KOPT-K1 (cell line): ENCODE results near the gene MKX.

ENCODE experiments used
- H3K27ac ChIP-seq: fragments of 200-600 bp; sonication (generic); 2 replicates; pipeline ENCODE4 v1.5.1; 2016; ENCODE audit warnings: antibody characterized with exemption, mild to moderate bottlenecking, low read depth, low read length; ENCODE audit not compliant: poor library complexity, severe bottlenecking
- H3K36me3 ChIP-seq: fragments of 200-600 bp; sonication (generic); 2 replicates; pipeline ENCODE4 v1.5.1; 2017; ENCODE audit warnings: antibody characterized with exemption, mild to moderate bottlenecking, low read length, moderate library complexity; ENCODE audit not compliant: insufficient read depth
- H3K9me3 ChIP-seq: fragments of 200-600 bp; sonication (generic); 2 replicates; pipeline ENCODE4 v1.5.1; 2017; ENCODE audit warnings: antibody characterized with exemption, low read length, mild to moderate bottlenecking; ENCODE audit not compliant: insufficient read depth, poor library complexity, severe bottlenecking

The MKX gene

DNA sequence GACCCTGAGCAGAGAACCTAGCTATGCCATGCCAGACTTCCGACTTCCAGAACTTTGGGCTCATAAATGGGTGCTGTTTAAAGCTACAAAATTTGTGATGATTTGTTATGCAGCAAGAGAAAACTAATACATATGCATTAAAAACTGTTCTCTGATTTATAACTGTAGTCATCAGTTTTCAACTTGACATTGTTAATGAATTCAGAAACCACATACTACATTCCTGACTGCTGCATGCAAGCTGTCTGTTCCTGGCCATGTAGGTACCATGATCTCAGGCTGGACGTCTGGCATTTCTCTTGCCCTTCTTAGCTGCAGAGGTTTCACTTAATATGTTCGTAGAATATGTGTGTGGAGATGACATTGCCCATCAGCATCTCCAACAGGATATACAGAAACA is 28.4 kb downstream of the MKX start:
- no peaks in the 10 kb centered on the region for H3K36me3 ChIP-seq
- H3K27ac ChIP-seq: no peak overlapping the region
- H3K9me3 ChIP-seq: no peaks in the 10 kb centered on the region

DNA sequence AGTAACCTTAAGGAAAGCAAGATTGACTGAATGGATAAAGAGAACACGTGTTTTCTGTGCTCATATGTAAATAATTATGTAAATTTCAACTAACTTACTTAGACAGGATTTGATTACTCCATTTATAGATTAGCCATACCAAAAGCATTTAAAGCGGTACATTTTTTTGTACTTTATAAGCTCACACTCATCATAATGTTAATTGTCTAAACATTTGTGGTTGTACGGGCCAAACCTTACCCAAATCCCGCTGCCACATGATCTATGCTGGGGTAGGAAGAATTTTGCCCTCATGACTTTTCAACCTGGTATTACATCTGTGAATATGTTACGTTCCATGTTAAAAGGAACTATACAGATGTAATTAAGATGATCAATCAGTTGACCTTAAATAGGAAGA is 29.1 kb downstream of the MKX start:
- H3K36me3 ChIP-seq: no peaks in the 10 kb centered on the region
- no peak overlapping the region for H3K27ac ChIP-seq
- no peaks in the 10 kb centered on the region for H3K9me3 ChIP-seq

- Histone ChIP-seq H3K27ac (no peak overlapping the region), H3K36me3 (no peaks in the 10 kb centered on the region), H3K9me3 (no peaks in the 10 kb centered on the region)
Measured at GRCh38 chr10:27715505-27715904, 30.1 kb downstream of the MKX start.

DNA sequence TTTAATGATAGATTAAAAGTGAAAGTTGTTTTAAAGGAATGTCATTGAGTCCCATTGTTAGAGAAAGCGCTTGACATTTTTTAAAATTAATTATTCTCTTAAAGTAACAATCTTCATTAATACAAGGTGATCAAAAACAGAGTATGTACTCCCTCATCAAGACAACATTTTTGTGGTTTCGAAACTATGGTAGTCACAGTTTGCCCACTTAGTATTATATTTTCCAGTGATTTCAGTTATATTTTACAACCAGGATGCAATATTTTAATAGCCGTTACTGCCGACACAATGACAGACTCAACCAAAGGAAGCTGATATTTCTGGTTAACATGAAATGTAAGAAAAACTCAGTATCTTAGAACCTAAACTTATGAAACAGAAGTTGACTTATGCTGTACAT is 31.3 kb downstream of the MKX start:
- Histone ChIP-seq H3K27ac (no peak overlapping the region), H3K36me3 (no peaks in the 10 kb centered on the region)

DNA sequence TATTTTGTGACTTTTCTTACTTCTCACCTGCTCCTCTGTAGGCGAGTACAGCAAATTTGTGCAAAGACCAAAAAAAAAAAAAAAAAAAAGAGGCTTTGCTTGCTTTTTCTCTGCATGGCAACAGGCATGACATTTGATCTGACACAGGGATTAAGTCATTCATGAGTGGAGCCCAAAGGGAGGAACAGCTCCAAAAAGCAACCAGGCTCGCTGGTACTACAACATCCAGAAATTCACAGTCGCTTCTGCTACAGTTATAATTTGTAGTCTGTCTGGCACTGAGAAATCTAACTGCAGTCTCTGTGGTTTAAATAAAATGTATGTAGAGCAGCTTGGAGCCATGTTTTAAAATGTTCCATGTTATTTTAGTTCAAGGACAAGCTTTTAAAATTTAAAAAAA is 31.7 kb downstream of the MKX start:
- Histone ChIP-seq H3K27ac (no peak overlapping the region), H3K9me3 (no peaks in the 10 kb centered on the region), H3K36me3 (no peaks in the 10 kb centered on the region)

More for the DNA sequence above, 31.3 kb downstream of the MKX start:
- no peaks in the 10 kb centered on the region for H3K9me3 ChIP-seq

DNA sequence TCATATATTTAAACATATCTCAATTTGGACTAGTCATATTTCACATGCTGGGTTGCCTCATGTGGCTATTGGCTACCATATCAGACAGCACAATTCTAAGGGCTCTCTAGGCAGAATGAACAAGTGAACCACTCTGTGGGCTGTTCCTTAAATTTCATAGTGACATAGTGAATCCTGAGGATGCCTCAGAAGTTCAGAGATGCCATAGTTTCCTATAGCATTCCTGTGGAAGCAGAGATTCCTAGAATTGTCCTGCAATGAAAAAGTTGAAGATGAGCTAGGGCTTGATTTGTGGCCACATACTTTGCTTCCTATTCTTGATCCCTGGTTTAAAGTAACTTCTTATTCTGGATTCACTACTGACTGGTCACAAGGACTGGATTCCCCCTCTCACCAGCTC is 35.6 kb downstream of the MKX start:
- no peak overlapping the region for H3K27ac ChIP-seq
- no peaks in the 10 kb centered on the region for H3K36me3 ChIP-seq
- H3K9me3 ChIP-seq: no peaks in the 10 kb centered on the region

GRCh38 chr10:27709304-27709703 is 36.3 kb downstream of the MKX start:
- Histone ChIP-seq H3K9me3 (no peaks in the 10 kb centered on the region), H3K36me3 (no peaks in the 10 kb centered on the region), H3K27ac (no peak overlapping the region)

DNA sequence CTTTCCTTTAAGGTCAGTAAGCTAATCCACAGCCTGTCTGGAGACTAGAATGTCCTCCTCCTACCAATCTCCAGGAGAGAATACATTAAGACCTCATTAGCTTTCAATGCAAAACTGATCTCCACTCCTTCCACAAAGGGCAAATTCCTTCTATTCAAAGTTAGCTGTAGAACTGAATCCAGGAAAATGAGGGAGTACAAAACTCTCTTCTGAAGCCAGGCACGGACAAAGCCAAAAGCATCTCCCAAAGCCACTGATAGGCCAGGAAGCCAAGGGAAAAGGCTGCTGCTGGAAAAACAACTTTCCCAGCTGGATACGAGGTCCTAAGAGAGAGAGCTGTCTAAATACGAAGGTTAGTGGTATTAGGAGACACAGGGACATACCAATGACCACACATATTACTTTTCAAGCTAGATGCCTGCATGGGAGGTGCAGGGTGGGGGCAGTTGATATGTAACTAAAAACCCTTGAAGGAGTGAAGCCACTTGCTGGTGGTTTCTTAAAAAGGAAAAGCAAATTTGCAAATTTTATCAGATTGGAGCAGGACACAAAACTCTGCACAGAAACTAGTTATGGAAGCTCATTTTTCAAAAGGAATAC is 43.6 kb downstream of the MKX start:
- Histone ChIP-seq H3K36me3 (no peaks in the 10 kb centered on the region), H3K27ac (no peak overlapping the region), H3K9me3 (no peaks in the 10 kb centered on the region)

DNA sequence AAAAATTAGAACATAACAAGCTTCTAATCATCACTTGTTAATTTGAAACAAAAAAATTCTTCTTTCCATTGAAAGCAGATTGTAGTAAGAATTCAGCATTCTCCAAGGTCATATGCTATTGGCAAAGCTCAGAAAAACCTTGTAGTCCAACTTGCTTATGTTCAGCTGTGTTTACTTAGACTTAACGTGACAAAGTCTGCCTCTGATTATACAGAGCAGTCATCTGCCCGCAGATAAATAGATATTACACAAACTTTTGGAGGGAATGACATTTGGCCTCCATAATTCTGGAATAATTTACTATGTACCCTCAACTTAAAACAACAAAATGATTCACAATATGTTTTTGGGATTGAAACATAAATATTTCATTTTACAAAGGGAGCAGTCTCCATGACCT is 45.8 kb downstream of the MKX start:
- no peaks in the 10 kb centered on the region for H3K36me3 ChIP-seq
- H3K9me3 ChIP-seq: no peaks in the 10 kb centered on the region
- H3K27ac ChIP-seq: no peak overlapping the region

DNA sequence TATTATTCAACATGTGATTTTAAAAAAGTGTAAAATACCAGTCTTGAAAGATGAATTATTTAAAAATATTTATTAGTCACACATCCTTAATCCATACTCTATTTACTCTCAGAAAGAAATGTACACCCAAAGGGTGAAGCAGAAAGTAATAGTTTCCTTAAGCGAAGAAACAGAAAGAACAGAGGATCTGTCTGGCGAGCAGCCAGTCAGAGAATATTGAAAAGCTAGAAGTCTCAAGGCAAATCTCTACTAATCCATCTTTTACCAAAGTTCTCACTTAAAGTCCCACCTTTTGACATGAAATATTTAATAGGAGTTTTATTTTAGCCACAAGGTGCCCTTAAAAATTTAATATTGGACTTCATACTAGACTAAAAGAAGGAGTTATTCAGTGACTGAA is 46.7 kb downstream of the MKX start:
- H3K27ac ChIP-seq: no peak overlapping the region
- H3K9me3 ChIP-seq: no peaks in the 10 kb centered on the region
- no peaks in the 10 kb centered on the region for H3K36me3 ChIP-seq

DNA sequence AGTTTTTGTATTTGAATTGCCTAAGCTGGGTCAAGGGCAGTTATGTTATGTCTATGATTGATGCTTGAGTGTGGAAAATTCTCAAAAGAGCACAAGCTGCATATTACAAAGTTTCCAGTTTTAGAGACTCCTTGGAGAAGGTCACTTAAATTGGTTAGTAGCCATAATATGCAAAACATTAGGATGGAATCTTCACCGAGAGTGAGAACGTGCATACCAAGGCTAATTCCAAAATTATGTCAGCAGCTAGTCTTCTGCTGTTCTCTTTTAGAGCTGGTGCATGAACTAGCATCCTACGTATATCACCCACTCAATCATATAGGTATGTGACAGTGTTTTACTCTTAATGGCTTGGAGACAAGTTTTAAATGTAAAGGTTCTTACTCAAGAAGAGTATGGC is 49.2 kb downstream of the MKX start:
- H3K27ac ChIP-seq: no peak overlapping the region
- no peaks in the 10 kb centered on the region for H3K36me3 ChIP-seq
- no peaks in the 10 kb centered on the region for H3K9me3 ChIP-seq

- Histone ChIP-seq H3K9me3 (no peaks in the 10 kb centered on the region), H3K27ac (no peak overlapping the region), H3K36me3 (no peaks in the 10 kb centered on the region)
Measured at GRCh38 chr10:27695706-27696105, 49.9 kb downstream of the MKX start.

DNA sequence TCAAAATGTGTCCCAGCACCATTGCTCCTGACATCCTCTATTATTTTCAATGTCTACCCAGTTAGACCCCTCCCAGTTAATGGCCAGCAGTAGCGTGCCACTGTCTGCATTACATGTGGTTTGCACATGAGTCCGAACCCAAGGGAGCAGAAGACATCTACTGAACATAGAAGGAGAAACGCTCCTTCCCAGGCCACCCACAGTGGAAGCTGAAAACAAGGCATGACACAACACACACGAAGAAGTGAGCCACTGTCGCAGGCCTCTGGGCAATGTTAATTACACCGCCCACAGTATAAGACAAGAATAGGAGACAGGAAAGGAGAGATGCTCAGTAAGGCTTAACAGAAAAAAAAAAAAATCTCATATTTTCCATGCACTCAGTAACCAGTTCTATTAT is 50.5 kb downstream of the MKX start:
- no peaks in the 10 kb centered on the region for H3K36me3 ChIP-seq

GRCh38 chr10:27692663-27693062 is 53.0 kb downstream of the MKX start:
- H3K27ac ChIP-seq: no peak overlapping the region
- no peaks in the 10 kb centered on the region for H3K9me3 ChIP-seq

More for the DNA sequence above, 50.5 kb downstream of the MKX start:
- no peaks in the 10 kb centered on the region for H3K9me3 ChIP-seq
- no peak overlapping the region for H3K27ac ChIP-seq

GRCh38 chr10:27688991-27689390 is 56.6 kb downstream of the MKX start:
- Histone ChIP-seq H3K9me3 (no peaks in the 10 kb centered on the region), H3K27ac (no peak overlapping the region), H3K36me3 (no peaks in the 10 kb centered on the region)

More at GRCh38 chr10:27692663-27693062, 53.0 kb downstream of the MKX start:
- no peaks in the 10 kb centered on the region for H3K36me3 ChIP-seq

GRCh38 chr10:27688276-27688675 is 57.3 kb downstream of the MKX start:
- H3K36me3 ChIP-seq: no peaks in the 10 kb centered on the region
- no peaks in the 10 kb centered on the region for H3K9me3 ChIP-seq
- H3K27ac ChIP-seq: no peak overlapping the region
